Upper lobe of right lung (tissue), 1 donor: ENCODE results near the gene UNC50. TPM values are rescaled to one million over a fixed set of nuclear protein-coding genes. Genes with fewer than 3 reads are reported as not detected.

ENCODE experiments used
- ATAC-seq: fragments of 200-7000 bp; cut with Tn5 transposase; one replicate; pipeline ENCODE4 v1.9.1; 2020; ENCODE audit warnings: mild to moderate bottlenecking, moderate library complexity
- DNase-seq: peaks from one replicate; pipeline ENCODE4 v3.0.0-alpha.2; 2020
- H3K27ac ChIP-seq: fragments of 200-600 bp; one replicate; pipeline ENCODE4 v1.8.0; 2022
- H3K27me3 ChIP-seq: fragments of 200-600 bp; one replicate; pipeline ENCODE4 v1.8.0; 2022; ENCODE audit warnings: mild to moderate bottlenecking
- H3K36me3 ChIP-seq: fragments of 200-600 bp; one replicate; pipeline ENCODE4 v1.8.0; 2022
- H3K4me1 ChIP-seq: fragments of 200-600 bp; one replicate; pipeline ENCODE4 v1.8.0; 2022
- H3K4me3 ChIP-seq: fragments of 200-600 bp; one replicate; pipeline ENCODE4 v1.8.0; 2022; ENCODE audit warnings: mild to moderate bottlenecking
- H3K9me3 ChIP-seq: fragments of 200-600 bp; one replicate; pipeline ENCODE4 v1.8.0; 2022
- intact Hi-C: fragments of 100-400 bp; cut with DNase I; formaldehyde crosslinking; loops from one replicate; pipeline ENCODE4 v1.11.0; 2022
- total RNA-seq: library from RNA; stranded (reverse); fragmentation: NEBNext Ultra II Directional; extraction: Animal tissue kit (Norgen Biotek cat#: 25700); gene quantifications from one replicate; pipeline ENCODE4 v1.2.1, GENCODE V29; 2021
- TF ChIP-seq, protein P1 (sequence below): fragments of 200-600 bp; IDR thresholded peaks from one replicate; pipeline ENCODE4 v1.8.0; 2022; ENCODE audit warnings: antibody characterized with exemption
- donor health status: DM: no; HTN: yes; CAD: no; lungs with severe emphysema.

The UNC50 gene
- total RNA-seq, 1 donor from 2014 or later = 53.4 TPM

DNA sequence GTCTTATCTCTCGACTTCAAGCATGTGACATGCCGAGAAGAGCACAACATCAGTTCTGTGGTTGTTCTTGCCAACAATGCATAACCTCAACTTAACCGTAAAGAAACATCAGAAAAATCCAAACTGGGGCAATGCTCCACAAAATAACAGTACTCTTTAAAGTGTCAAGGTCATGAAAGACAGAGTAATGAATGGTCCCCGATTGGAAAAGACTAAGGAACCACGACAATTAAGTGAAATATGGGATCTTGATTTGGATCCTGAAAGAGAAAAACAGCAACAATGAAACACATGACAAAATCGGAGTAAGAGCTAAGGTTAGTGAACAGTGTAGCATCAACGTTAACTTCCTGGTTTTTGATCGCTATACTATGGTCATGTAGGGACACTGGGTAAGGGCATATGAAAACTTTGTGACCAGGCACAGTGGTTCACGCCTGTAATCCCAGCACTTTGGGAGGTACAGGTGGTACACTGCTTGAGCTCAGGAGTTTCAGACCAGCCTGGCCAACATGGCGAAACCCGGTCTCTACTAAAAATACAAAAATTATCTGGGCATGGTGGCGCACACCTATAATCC, 55.2 kb downstream of the UNC50 start:
- Histone ChIP-seq H3K9me3 (no peaks in the 10 kb centered on the region), H3K27ac (peak overlapping the region; percentile 39), H3K4me3 (no peak overlapping the region), H3K27me3 (no peaks in the 10 kb centered on the region), H3K36me3 (peaks cover 18% of the 10 kb centered on the region), H3K4me1 (peaks cover 10% of the 10 kb centered on the region)
- ATAC-seq (peak; percentile 65), DNase-seq (no peak)
- intact Hi-C loops = no loop called here
- TF ChIP-seq, protein P1, sequence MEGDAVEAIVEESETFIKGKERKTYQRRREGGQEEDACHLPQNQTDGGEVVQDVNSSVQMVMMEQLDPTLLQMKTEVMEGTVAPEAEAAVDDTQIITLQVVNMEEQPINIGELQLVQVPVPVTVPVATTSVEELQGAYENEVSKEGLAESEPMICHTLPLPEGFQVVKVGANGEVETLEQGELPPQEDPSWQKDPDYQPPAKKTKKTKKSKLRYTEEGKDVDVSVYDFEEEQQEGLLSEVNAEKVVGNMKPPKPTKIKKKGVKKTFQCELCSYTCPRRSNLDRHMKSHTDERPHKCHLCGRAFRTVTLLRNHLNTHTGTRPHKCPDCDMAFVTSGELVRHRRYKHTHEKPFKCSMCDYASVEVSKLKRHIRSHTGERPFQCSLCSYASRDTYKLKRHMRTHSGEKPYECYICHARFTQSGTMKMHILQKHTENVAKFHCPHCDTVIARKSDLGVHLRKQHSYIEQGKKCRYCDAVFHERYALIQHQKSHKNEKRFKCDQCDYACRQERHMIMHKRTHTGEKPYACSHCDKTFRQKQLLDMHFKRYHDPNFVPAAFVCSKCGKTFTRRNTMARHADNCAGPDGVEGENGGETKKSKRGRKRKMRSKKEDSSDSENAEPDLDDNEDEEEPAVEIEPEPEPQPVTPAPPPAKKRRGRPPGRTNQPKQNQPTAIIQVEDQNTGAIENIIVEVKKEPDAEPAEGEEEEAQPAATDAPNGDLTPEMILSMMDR = no peak

DNA sequence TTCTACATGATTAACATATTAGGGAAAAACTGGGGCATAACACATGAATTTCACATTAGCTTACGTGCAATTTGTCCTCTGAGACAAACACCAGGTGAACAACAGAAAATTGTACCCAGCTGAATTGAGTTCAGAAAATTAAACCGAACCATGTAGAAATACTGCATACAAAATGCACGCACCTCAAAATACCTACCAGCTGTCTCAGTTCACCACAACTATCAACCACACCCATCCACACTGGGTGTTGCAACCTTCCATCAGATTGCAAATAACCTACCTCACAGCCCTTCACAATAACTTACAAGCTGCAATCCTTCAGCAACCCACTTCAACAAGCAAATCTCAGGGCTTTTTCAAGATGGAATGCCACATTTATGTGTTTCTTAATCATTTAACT, 55.9 kb downstream of the UNC50 start:
- no peak for DNase-seq
- TF ChIP-seq, protein P1 = no peak

DNA sequence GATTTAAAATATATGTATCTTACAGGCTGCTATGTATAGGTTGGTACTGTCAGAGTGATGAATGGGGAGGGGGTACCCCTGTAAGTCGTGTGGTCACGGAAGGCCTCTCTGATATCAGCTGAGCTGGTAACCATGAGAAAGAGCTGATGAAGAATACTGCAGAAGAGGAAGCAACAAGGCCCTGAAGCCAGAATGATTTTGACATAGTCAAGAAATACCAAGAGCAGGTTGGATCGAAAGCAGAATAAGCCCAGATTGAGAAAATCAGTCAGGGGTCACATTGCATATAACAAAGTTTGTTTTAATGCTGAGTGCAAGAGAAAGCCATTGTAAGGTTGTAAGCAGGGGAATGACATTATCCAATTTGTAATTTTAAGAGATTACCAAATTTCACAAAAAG, 57.3 kb downstream of the UNC50 start:
- no peaks in the 10 kb centered on the region for H3K9me3 ChIP-seq
- no peak overlapping the region for H3K27ac ChIP-seq
- peaks cover 18% of the 10 kb centered on the region for H3K36me3 ChIP-seq
- ATAC-seq (peak; percentile 77), DNase-seq (no peak)
- intact Hi-C loops = no loop called here
- TF ChIP-seq, protein P1 = no peak
- no peak overlapping the region for H3K4me3 ChIP-seq
- H3K27me3 ChIP-seq = no peaks in the 10 kb centered on the region
- H3K4me1 ChIP-seq = peaks cover 10% of the 10 kb centered on the region

More for the DNA sequence above, 55.9 kb downstream of the UNC50 start:
- intact Hi-C loops = no loop called here
- Histone ChIP-seq H3K27ac (peak overlapping the region; percentile 47), H3K4me1 (peaks cover 10% of the 10 kb centered on the region), H3K27me3 (no peaks in the 10 kb centered on the region), H3K36me3 (peaks cover 18% of the 10 kb centered on the region), H3K4me3 (no peak overlapping the region), H3K9me3 (no peaks in the 10 kb centered on the region)
- peak; percentile 88 for ATAC-seq

Other genes starting within 250 kb of the UNC50 start
- gene INPP4A, start 163.7 kb upstream of the UNC50 start, total RNA-seq = 35.0 TPM
- 26.6 TPM for gene COA5, start 77 bp upstream of the UNC50 start, total RNA-seq
- 85.8 TPM for gene MGAT4A, start 122.5 kb downstream of the UNC50 start, total RNA-seq